ENCODE results near the gene GPC6.
"Not testable (repeated sequence)": the region's sequence is repeated elsewhere in the genome, so short reads cannot be mapped to it uniquely, and the experiment has no call there.

The GPC6 gene

GRCh38 chr13:94286581-94286980 lies 1060.0 kb downstream of the GPC6 start:
- H3K27ac ChIP-seq: no peak overlapping the region
- TF ChIP-seq CTCF (conservative IDR thresholded peaks at IDR 0.05): no peak

GRCh38 chr13:94291631-94292322 lies 1065.2 kb downstream of the GPC6 start:
- TF ChIP-seq CTCF (conservative IDR thresholded peaks at IDR 0.05): no peak
- H3K27ac ChIP-seq: no peak overlapping the region

GRCh38 chr13:94292323-94292640 lies 1065.7 kb downstream of the GPC6 start:
- no peak overlapping the region for H3K27ac ChIP-seq

GRCh38 chr13:94296471-94296870 lies 1069.9 kb downstream of the GPC6 start:
- H3K27ac ChIP-seq: no peak overlapping the region

More at GRCh38 chr13:94292323-94292640, 1065.7 kb downstream of the GPC6 start:
- no peak for TF ChIP-seq CTCF (conservative IDR thresholded peaks at IDR 0.05)

GRCh38 chr13:94298346-94298745 lies 1071.7 kb downstream of the GPC6 start:
- no peak overlapping the region for H3K27ac ChIP-seq
- no peak for TF ChIP-seq CTCF (conservative IDR thresholded peaks at IDR 0.05)

More at GRCh38 chr13:94296471-94296870, 1069.9 kb downstream of the GPC6 start:
- TF ChIP-seq CTCF (conservative IDR thresholded peaks at IDR 0.05): no peak

- no peak overlapping the region for H3K27ac ChIP-seq
- no peak for TF ChIP-seq CTCF (conservative IDR thresholded peaks at IDR 0.05)
These were observed 1073.8 kb downstream of the GPC6 start for GRCh38 chr13:94300401-94300800.

GRCh38 chr13:94301487-94301886 lies 1074.9 kb downstream of the GPC6 start:
- no peak overlapping the region for H3K27ac ChIP-seq
- TF ChIP-seq CTCF (conservative IDR thresholded peaks at IDR 0.05): no peak

GRCh38 chr13:94302847-94303565 lies 1076.4 kb downstream of the GPC6 start:
- not testable (repeated sequence) for H3K27ac ChIP-seq
